OCI-LY3 (cell line): ENCODE results near the gene OPTC.

Experiments used
- EZH2phosphoT487 ChIP-seq: fragments of 200-600 bp; shearing (Covaris generic); IDR thresholded peaks from 2 replicates; pipeline ENCODE4 v1.6.1; 2018; ENCODE audit warnings: antibody characterized with exemption, mixed run types, low read depth
- TF ChIP-seq, protein P1 (sequence below): fragments of 200-600, 300-600 bp; sonication (generic); IDR thresholded peaks from 2 replicates; pipeline ENCODE4 v1.5.1; 2014; ENCODE audit warnings: antibody characterized with exemption, low read length, low read depth

DNA sequence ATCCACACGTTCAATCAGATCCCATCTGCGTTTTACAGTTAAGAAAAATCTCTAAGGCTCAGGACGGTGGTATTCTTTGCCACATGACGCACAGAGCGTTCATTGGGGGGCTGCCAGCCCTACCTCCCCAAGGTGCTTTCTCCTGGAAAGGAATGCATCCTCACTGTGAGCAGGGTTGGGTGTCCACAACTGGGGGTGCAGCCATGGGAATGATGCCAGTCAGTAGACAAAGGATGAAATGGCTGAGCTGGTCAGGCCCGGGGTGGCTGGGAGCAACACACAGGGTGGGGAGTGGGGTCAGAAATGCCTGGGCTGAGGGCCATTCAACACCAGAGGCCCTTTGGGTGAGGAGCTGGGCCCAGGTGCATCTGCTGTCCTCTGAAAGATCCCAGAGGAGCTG, 25.9 kb downstream of the OPTC start:
- TF ChIP-seq, protein P1, sequence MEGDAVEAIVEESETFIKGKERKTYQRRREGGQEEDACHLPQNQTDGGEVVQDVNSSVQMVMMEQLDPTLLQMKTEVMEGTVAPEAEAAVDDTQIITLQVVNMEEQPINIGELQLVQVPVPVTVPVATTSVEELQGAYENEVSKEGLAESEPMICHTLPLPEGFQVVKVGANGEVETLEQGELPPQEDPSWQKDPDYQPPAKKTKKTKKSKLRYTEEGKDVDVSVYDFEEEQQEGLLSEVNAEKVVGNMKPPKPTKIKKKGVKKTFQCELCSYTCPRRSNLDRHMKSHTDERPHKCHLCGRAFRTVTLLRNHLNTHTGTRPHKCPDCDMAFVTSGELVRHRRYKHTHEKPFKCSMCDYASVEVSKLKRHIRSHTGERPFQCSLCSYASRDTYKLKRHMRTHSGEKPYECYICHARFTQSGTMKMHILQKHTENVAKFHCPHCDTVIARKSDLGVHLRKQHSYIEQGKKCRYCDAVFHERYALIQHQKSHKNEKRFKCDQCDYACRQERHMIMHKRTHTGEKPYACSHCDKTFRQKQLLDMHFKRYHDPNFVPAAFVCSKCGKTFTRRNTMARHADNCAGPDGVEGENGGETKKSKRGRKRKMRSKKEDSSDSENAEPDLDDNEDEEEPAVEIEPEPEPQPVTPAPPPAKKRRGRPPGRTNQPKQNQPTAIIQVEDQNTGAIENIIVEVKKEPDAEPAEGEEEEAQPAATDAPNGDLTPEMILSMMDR: no peak
- no peak for TF ChIP-seq EZH2phosphoT487
